Measurements from ENCODE around the gene POLR2H.
A peak's percentile ranks its signal among the peaks of the same experiment; 100 is the strongest.
"Not testable (repeated sequence)": the region's sequence is repeated elsewhere in the genome, so short reads cannot be mapped to it uniquely, and the experiment has no call there.

The POLR2H gene

DNA sequence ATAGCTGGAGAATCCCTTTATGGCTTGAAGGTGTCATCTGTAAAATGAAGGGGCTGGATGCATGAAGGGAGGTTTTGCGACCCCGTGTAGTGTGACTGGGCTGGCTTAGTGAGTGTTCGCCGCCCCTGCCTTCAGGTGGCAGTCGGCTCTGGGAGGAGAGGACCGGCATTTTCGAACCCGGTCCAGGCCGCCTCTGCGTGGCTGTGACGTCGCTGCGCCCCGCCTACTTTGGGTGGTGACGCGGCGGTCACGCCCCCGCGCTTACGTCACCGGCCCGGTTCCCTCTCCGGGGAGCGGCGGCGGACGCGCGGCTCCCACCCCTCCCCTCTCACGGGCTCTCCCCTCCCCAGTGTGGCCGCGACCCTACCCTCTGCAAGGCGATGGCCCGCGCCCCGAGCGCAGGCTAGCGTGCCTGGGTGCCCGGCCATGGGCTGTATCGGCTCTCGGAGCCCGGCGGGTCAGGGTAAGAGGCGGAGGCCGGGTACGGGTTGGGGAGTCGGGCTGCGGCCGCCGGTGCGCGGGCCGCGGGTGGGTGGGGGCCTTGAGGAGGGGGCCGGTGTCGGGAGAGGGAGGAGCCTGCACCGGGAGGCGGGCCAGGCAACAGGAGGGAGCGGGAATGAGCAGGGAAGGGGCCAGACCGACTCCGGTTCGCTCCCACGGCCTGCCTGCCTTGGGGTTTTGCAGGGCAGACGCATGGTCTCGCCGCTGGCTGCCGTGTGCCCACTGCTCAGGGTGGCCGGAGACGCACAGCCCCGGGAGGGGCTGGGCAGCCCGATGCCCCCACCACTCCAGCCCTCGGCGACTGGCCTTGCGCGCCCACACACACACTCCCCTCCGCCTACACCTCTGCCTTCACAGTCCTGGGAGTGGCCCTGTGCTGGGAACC lies 25.6 kb upstream of the POLR2H start:
- peak; percentile 78 for DNase-seq

DNA sequence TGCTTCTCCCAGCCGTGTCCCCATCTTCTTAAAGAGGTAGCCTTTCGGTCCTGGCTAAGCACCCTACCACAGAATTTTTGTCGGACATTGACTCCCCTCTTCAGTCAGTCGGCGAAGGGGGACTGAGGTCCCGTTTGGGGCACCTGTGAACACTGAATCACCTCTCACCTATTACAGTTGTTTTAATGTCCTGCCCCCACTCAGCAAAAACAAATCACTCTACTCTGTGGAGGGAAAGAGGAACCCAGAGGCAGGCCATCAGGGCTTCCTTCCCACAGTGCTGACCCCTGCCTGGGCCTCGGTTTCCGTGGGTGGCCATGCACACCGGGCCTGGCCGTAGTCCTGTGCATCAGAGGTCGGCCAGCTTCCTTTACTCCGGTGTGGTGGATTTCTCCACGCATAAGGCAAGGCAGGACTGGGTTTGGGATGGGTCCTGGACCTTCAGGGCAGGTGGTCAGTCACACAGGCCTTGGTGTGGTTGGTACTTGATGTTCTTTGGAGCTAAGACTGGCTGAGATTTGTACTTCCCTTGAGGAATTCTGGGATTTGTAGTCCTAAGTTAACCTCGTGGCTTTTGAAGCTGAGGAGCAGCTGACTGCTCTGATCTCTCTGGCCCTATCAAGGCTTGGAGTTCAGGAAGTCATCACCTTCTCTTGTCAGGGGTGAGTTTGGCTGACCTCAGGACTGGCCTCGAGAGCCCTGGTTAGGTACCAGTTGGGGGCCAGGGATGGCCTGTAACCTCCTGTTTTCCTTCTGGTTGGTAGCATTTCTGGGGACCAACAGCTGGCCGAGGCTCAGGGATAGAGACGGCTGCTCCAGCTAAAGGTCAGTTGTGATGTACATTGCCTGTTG lies 24.7 kb upstream of the POLR2H start:
- DNase-seq, result peak; percentile 63

DNA sequence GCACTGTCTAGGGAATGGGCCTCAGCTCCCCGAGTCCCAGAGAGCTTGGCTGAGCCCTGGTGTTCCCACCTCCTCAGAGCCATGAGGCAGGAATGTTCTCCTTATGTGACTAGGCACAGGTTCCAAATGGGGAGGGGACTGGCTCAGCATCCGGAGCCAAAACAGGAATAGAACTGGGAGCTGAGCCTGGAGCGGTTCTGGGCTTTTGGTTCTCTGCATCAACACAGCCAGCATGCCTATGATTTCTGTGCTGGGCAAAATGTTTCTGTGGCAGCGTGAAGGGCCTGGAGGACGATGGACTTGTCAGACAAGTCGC lies 24.2 kb upstream of the POLR2H start, which contains the start of gene FAM131A:
FAM131A (plus strand) TSS at position 202 of the 316 bp plus-strand sequence; CDS start at position 233, 31 bp downstream.
- no peak for DNase-seq

DNA sequence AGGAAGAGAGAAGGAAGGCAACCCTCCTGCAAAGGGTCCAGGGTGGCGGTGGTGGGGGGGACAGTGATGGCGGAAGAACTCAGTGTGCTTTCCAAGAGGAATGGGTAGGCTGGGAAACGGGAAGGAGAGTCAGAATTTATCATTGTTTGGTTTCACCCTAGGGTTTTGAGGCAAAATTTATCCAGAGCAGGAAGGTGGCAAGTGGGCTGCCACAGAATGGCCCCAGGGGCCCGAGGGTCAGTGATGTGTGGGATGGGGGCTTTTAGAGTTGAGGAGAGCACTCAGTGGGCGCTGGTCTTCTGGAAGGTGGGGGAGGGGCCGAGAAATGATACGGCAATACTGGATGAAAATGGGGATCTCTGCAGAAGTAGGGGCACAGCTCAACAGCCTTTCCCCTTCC lies 23.5 kb upstream of the POLR2H start:
- DNase-seq, result no peak

DNA sequence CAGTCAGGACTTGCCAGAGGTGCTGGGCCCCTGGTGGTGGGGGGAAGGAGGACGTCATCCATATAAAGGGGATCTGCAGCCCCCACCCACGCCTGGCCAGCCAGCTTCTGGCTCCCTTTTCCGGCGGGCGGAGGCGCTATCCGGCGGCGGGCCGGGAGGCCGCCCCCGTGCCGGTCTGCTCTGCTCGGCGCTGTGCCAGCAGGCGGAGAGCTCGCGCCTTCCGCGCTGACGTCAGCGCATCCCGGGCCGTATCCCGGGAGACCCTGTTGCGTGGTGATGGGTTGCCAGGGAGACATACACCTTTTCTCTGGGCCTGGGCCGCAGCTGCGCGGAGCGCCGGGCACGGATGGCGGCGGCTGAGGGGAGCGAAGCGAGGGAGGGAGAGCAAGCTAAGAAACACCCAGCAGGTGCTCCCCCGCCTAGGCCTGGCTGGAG lies 23.0 kb upstream of the POLR2H start:
- DNase-seq, result peak; percentile 19

DNA sequence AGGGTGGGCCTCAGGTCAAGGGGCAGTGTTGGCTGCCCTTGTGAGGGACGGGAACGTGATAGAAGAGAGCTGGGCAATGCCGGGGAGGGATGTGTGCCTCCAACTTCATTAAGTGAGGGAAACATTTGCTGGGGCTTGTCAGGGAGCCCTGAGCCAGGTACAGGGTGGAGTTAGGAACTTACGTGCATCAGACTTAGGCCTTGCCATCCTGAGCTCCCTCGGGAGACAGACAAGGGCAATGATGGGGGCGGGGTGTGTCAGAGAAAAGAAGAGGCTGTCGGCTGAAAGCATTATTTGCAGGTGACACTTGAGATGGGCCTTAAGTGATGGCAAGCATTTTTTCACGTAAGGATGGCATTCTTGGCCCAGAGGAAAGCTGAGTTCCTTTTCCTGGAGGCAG lies 22.5 kb upstream of the POLR2H start:
- DNase-seq, result no peak

DNA sequence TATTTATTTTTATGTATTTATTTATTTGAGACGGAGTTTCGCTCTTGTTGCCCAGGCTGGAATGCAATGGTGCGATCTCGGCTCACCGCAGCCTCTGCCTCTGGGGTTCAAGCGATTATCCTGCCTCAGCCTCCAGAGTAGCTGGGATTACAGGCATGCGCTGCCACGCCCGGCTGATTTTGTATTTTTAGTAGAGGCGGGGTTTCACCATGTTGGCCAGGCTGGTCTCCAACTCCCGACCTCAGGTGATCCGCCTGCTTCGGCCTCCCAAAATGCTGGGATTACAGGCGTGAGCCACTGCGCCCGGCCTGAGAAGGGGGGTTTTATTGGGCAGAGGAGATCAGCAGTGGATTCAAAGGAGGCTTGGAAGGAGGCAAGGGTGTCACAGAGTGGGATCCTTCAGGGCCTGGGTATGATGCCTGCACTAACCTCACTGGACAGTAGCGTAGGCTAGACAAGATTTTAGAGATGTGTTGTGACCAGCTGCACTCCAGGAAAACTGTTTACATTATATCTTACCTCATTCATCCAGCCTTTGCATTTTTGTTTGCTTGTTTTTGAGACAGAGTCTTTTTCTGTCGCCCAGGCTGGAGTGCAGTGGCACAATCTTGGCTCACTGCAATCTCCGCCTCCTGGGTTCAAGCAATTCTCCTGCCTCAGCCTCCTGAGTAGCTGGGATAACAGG lies 21.9 kb upstream of the POLR2H start:
- not testable (repeated sequence) for DNase-seq

DNA sequence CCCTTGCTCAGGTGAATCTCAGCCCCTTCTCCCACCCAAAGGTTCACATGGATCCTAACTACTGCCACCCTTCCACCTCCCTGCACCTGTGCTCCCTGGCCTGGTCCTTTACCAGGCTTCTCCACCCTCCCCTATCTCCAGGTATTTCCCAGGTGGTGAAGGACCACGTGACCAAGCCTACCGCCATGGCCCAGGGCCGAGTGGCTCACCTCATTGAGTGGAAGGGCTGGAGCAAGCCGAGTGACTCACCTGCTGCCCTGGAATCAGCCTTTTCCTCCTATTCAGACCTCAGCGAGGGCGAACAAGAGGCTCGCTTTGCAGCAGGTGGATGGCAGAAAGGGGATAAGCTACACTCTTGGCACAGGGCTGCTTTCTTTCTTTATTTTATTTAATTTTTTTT lies 19.6 kb upstream of the POLR2H start:
- DNase-seq, result no peak

DNA sequence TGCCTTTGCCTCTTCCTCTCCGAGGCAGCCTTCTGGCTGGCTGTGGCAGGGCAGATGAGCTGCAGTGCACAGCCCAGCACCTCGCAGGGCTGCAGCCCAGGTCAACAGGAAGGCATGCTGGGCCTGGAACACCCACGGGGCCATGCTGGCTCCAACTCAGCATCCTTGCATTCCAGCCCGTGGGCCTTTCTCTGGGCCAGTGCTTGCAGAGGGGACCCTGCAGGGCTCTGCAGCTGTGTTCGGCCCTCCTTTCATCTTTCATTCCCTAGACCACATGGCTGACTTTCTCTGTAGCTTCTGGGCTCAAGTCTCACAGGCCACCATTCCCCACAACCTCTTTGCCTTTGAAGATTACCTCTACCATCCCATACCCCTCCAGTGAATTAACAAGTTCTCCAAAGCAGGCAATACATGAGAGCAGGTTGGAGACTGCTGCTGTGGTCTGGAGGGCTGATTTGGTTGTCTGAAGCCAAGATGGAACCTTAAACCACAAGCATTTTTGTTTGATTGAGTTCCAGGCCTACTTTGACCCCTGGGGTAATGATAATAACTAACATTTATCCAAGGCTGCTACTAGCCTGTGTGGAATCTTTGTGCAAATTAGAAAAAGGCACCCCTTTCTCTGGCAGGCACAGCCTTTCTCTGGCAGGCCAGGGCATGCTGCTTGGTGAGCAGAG lies 18.2 kb upstream of the POLR2H start:
- DNase-seq, result no peak

DNA sequence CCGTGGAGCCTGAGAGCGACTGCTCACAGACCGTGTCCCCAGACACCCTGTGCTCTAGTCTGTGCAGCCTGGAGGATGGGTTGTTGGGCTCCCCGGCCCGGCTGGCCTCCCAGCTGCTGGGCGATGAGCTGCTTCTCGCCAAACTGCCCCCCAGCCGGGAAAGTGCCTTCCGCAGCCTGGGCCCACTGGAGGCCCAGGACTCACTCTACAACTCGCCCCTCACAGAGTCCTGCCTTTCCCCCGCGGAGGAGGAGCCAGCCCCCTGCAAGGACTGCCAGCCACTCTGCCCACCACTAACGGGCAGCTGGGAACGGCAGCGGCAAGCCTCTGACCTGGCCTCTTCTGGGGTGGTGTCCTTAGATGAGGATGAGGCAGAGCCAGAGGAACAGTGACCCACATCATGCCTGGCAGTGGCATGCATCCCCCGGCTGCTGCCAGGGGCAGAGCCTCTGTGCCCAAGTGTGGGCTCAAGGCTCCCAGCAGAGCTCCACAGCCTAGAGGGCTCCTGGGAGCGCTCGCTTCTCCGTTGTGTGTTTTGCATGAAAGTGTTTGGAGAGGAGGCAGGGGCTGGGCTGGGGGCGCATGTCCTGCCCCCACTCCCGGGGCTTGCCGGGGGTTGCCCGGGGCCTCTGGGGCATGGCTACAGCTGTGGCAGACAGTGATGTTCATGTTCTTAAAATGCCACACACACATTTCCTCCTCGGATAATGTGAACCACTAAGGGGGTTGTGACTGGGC lies 16.8 kb upstream of the POLR2H start:
- no peak for DNase-seq

DNA sequence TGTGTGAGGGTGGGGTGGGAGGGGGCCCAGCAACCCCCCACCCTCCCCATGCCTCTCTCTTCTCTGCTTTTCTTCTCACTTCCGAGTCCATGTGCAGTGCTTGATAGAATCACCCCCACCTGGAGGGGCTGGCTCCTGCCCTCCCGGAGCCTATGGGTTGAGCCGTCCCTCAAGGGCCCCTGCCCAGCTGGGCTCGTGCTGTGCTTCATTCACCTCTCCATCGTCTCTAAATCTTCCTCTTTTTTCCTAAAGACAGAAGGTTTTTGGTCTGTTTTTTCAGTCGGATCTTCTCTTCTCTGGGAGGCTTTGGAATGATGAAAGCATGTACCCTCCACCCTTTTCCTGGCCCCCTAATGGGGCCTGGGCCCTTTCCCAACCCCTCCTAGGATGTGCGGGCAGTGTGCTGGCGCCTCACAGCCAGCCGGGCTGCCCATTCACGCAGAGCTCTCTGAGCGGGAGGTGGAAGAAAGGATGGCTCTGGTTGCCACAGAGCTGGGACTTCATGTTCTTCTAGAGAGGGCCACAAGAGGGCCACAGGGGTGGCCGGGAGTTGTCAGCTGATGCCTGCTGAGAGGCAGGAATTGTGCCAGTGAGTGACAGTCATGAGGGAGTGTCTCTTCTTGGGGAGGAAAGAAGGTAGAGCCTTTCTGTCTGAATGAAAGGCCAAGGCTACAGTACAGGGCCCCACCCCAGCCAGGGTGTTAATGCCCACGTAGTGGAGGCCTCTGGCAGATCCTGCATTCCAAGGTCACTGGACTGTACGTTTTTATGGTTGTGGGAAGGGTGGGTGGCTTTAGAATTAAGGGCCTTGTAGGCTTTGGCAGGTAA lies 16.0 kb upstream of the POLR2H start:
- peak; percentile 82 for DNase-seq

DNA sequence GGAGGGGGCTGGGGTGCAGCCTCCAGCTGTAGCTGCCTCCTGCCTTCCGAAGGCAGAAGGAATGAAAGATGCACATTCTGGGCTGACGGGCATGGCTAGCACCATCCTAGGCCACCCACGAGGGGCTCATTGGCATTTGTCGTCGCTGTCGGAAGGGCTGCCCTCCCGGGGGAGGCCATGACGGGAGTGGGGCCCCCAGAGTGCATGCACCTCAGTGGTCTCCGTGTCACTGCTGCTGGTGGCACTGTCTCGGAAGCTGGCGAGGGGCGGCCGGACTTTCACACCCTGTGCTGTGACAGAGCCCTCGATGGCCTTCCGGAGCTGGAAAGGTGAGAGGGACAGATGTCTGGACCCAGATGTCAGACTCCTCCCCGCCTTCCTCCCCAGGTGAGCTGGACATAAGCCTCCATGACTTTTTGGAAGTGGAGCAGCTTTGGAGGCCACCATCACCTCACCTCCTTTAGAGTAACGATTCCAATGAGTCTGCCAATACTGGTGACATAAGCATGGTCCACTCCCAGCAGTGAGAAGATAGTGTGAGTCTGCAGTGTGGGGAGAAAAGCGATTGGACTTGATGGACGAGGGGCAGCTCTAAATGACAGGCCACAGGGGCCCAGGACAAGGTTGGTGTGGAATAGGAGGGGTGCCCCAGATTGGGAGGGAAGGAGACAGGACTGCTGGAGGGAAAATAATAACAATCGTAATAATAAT lies 14.9 kb upstream of the POLR2H start:
- DNase-seq, result no peak

DNA sequence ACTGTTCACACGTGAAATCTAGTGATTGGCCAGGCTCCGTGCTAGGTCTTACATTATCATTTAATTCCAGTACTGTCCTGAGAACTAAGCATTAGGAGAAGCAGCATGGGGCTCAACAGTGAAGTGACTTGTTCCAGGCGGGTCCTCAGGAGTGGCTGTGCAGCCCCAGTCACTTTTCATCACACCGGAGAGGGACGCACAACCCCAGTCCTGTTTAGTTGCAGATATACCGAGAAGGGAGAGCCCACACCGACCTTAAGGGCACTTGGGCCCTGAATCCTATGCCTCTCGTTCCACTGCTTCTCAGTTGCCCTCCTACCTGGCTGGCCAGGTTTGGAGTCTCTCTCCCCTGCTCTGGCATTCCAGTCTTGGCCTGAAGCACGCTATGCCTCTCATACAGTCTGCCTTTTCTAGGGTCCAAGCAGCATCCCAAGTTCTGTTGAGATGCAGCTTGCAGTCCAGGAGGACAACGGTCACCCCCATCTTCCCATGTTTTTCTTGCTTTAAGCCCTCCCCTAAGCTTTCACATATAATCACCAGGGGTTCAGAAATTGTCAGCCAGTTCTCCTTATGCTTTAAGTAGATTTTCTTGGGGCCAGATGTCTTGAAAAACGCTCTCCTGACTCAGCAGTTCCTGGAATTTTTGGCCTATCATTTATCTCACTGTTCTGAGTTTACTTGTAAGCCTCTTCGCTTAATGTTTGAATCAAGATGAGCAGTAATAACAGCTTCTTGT lies 14.0 kb upstream of the POLR2H start:
- DNase-seq, result no peak

DNA sequence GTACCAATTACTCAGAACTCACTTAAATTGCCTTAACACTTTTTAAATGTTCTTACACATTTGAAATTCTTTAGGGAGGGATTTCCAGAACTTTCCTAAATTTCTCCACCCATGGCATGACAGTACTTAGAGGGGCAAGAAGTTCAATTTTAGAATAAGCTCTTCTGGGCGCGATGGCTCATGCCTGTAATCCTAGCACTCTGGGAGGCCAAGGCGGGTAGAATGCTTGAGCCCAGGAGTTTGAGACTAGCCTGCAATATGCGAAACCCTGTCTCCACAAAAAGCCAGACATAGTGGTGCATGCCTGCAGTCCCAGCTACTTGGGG lies 13.5 kb upstream of the POLR2H start:
- DNase-seq, result no peak

DNA sequence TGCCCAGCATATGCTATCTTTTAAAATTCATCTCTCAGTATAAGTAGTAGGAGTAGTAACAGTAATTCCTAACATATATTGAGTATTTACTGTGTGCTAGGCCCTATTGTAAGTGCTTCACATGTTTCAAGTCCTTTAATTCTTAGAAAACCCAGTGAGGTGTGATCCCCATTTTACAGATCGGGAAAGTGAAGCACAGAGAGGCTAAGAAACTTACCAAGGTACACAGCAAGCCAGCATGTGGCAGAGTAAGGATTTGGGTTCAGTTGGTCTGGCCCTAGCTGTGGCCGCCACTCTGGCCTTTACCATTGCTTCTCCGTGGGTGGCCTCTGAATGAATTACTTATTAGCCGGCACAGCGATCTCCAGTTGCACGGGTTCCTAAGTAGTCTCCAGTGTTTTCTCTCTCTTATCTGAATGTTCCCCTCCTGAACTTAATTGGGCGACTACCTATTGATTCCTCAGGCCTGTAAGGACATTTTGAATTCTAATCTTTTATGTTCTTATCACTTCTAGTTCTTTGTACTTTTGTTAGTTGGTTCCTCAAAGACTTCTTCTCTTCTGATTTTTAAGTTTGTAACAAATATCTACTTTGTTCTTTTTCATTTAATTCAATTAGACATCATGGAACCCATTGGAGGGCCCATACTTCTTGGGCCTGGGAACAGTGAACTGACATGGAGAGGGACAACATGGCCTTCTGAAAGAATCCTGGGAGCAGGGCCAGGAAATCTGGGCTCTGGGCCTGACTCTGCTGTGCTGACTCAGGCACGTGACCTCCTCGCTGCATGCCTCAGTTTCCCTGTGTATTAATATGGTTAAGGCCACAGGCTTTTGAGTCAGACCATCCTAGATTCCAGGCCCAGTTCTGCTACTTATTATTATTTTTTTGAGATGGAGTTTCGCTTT lies 11.7 kb upstream of the POLR2H start:
- DNase-seq, result no peak

DNA sequence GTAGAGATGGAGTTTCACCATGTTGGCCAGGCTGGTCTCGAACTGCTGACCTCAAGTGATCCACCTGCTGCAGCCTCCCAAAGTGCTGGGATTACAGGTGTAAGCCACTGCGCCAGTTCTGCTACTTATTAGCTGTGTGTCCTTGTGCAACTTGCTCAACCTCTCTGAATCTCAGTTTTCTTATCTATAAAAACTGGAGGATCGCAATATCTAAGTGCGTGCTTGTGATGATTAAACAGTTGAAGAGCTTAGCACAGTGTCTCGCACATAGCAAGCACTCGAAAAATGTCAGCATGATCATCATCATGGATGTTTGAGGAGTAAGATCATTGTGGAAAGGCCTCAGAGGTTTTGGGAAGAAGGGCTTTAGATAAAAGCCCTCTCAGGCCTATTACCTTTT lies 10.9 kb upstream of the POLR2H start:
- DNase-seq, result no peak

DNA sequence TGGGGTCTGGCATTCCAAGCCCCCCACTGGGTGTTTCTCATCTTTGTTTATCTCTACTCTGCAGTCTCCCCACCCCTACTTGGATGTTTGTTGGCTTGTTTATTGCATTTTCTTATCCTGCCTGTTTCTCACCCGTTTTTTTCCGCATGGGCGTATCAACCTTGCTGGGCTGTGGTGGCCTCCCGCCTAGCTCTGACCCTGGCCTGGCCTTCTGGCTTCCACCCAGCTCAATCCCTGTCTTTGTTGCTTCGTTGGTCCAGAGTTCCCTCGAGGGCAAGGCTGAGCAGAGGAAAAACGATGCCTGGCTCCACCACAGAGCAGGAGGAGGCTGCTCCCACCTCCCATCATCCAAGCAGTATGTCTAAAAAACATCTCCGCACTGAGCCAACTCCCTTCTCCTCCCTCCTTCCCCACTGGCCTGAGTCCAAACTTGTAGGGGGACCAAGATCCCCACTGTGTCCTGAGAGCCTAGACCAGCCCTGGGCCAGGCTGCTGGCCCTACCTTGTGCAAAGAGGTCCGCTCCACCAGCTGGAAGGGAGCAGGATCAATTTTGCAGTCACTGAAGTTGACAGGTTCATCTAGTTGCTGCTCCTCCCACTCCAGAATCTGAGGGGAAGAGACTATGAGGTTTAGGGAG lies 9.9 kb upstream of the POLR2H start:
- DNase-seq, result no peak

DNA sequence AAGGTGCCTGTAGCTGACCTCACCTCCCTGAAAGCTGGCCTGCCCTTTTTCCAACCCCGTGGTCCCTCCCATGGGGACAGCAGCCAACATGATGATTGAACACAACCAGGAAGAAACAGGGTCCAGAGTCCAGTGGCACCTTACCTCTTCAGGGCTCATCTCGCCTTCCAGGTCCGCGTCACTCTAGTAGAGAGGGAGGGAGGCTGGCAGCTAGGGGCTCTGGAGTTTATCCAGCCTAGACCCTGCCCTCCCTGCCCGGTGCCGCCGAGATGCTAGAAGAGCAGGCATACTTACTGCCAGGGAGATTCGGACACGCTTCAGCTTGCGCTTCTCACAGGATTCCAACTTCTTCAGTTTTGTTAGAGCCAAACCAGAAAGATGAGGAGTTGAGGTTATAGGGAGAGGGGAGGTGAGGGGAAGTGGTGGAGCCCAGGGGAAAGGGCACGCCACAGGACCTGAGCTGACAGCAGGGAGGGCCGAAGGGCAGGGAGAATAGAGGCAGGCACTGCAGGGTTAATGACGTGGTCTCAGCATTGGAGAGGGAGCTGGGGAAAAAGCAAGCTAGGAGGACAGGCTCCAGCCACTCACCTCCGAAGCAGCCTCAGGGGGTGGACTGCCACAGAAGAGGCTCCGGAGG lies 9.2 kb upstream of the POLR2H start:
- DNase-seq, result no peak
